HG02798 (cell line): Measurements from ENCODE around the gene ZNF681.
"Not testable (repeated sequence)": the region's sequence is repeated elsewhere in the genome, so short reads cannot be mapped to it uniquely, and the experiment has no call there.

Experiments used
- ATAC-seq: cut with Tn5 transposase; IDR thresholded peaks from one replicate; pipeline ENCODE4 v1.9.1; 2021; ENCODE audit warnings: mild to moderate bottlenecking; ENCODE audit not compliant: unreplicated experiment, poor library complexity

Gene ZNF681

GRCh38 chr19:23758187-23759074, at the start of gene ZNF681:
TSS of gene ZNF681 (minus strand) at chr19:23758891. CDS start at chr19:23758749, 142 bp downstream.
- ATAC-seq, result peak; percentile 92

- no peak for ATAC-seq
Measured at GRCh38 chr19:23804676-23805075, 46.0 kb upstream of the ZNF681 start.

GRCh38 chr19:23802290-23802689, 43.6 kb upstream of the ZNF681 start:
- no peak for ATAC-seq

GRCh38 chr19:23801803-23802202, 43.1 kb upstream of the ZNF681 start:
- ATAC-seq, result no peak

- ATAC-seq, result no peak
Measured at GRCh38 chr19:23800868-23801267, 42.2 kb upstream of the ZNF681 start.

- ATAC-seq, result no peak
Measured at GRCh38 chr19:23800271-23800670, 41.6 kb upstream of the ZNF681 start.

- ATAC-seq, result no peak
Measured at GRCh38 chr19:23799321-23799720, 40.6 kb upstream of the ZNF681 start.

GRCh38 chr19:23795462-23795861, 36.8 kb upstream of the ZNF681 start:
- no peak for ATAC-seq

GRCh38 chr19:23792784-23793183, 34.1 kb upstream of the ZNF681 start:
- ATAC-seq, result no peak

GRCh38 chr19:23790641-23791488, 32.2 kb upstream of the ZNF681 start:
- no peak for ATAC-seq

- no peak for ATAC-seq
Measured at GRCh38 chr19:23789246-23789645, 30.6 kb upstream of the ZNF681 start.

- no peak for ATAC-seq
Measured at GRCh38 chr19:23788411-23788810, 29.7 kb upstream of the ZNF681 start.

GRCh38 chr19:23787106-23787505, 28.4 kb upstream of the ZNF681 start:
- no peak for ATAC-seq

- no peak for ATAC-seq
Measured at GRCh38 chr19:23785982-23786381, 27.3 kb upstream of the ZNF681 start.

- no peak for ATAC-seq
Measured at GRCh38 chr19:23784274-23784673, 25.6 kb upstream of the ZNF681 start.

GRCh38 chr19:23783636-23784035, 24.9 kb upstream of the ZNF681 start:
- ATAC-seq, result no peak

GRCh38 chr19:23779645-23780044, 21.0 kb upstream of the ZNF681 start:
- ATAC-seq, result no peak

- ATAC-seq, result no peak
Measured at GRCh38 chr19:23778566-23778965, 19.9 kb upstream of the ZNF681 start.

- not testable (repeated sequence) for ATAC-seq
Measured at GRCh38 chr19:23778036-23778435, 19.3 kb upstream of the ZNF681 start.

GRCh38 chr19:23777216-23777615, 18.5 kb upstream of the ZNF681 start:
- ATAC-seq, result no peak

- ATAC-seq, result no peak
Measured at GRCh38 chr19:23776507-23777205, 18.0 kb upstream of the ZNF681 start.
